GM23338 (cell line): ENCODE measurements around the gene CASK. TPM values are rescaled to one million over a fixed set of nuclear protein-coding genes. Genes with fewer than 3 reads are reported as not detected.

Source experiments
- ATAC-seq: fragments of 200-7000 bp; cut with Tn5 transposase; 3 replicates; pipeline ENCODE4 v1.9.1; 2020
- DNase-seq: peaks from one replicate; pipeline ENCODE4 v3.0.0-alpha.2; 2015; ENCODE audit warnings: low spot score
- H2AFZ ChIP-seq: fragments of 200-600 bp; sonication (generic); 2 replicates; pipeline ENCODE4 v1.8.0; 2016; ENCODE audit warnings: antibody characterized with exemption, mild to moderate bottlenecking, moderate library complexity
- H3F3A ChIP-seq: fragments of 200-600 bp; sonication (generic); replicated peaks from 2 replicates; pipeline ENCODE4 v1.8.0; 2017; ENCODE audit warnings: antibody characterized with exemption, mixed run types, low read depth
- H3K27ac ChIP-seq: fragments of 200-600 bp; sonication (generic); 2 replicates; pipeline ENCODE4 v1.6.1; 2016; ENCODE audit warnings: low read depth
- H3K27me3 ChIP-seq: fragments of 200-600 bp; sonication (generic); 2 replicates; pipeline ENCODE4 v1.8.0; 2016; ENCODE audit warnings: mild to moderate bottlenecking, mixed run types, moderate library complexity; ENCODE audit not compliant: insufficient read depth
- H3K36me3 ChIP-seq: fragments of 200-600 bp; sonication (generic); 2 replicates; pipeline ENCODE4 v1.8.0; 2016; ENCODE audit warnings: mild to moderate bottlenecking; ENCODE audit not compliant: insufficient read depth
- H3K4me1 ChIP-seq: fragments of 200-600 bp; sonication (generic); 2 replicates; pipeline ENCODE4 v1.8.0; 2016; ENCODE audit warnings: mild to moderate bottlenecking, moderate library complexity; ENCODE audit not compliant: insufficient read depth
- H3K4me2 ChIP-seq: fragments of 200-600 bp; sonication (generic); 2 replicates; pipeline ENCODE4 v1.7.1; 2017; ENCODE audit warnings: mixed run types
- H3K4me3 ChIP-seq: fragments of 200-600 bp; sonication (generic); 2 replicates; pipeline ENCODE4 v1.6.1; 2016; ENCODE audit warnings: mixed run types
- H3K79me2 ChIP-seq: fragments of 200-600 bp; sonication (generic); replicated peaks from 2 replicates; pipeline ENCODE4 v1.8.0; 2017; ENCODE audit warnings: mild to moderate bottlenecking; ENCODE audit not compliant: insufficient read depth
- H3K9me2 ChIP-seq: fragments of 200-600 bp; sonication (generic); 2 replicates; pipeline ENCODE4 v1.8.0; 2017; ENCODE audit not compliant: insufficient read depth
- H4K20me1 ChIP-seq: fragments of 200-600 bp; sonication (generic); replicated peaks from 2 replicates; pipeline ENCODE4 v1.8.0; 2017; ENCODE audit warnings: mild to moderate bottlenecking; ENCODE audit not compliant: insufficient read depth
- H3K27ac Mint-ChIP-seq: 2 replicates; pipeline ENCODE4 v1.8.0; 2020; ENCODE audit warnings: inconsistent platforms, mild to moderate bottlenecking, moderate library complexity, mixed read lengths
- H3K27me3 Mint-ChIP-seq: 3 replicates; pipeline ENCODE4 v1.8.0; 2022; ENCODE audit warnings: low read depth, mild to moderate bottlenecking, moderate library complexity, mixed read lengths, inconsistent platforms; ENCODE audit not compliant: insufficient read depth, poor library complexity
- H3K36me3 Mint-ChIP-seq: 3 replicates; pipeline ENCODE4 v1.8.0; 2021; ENCODE audit warnings: low read depth, mild to moderate bottlenecking, inconsistent platforms, moderate library complexity, mixed read lengths
- H3K4me1 Mint-ChIP-seq: 3 replicates; pipeline ENCODE4 v1.8.0; 2020; ENCODE audit warnings: mild to moderate bottlenecking, inconsistent platforms, mixed read lengths
- H3K4me3 Mint-ChIP-seq: 3 replicates; pipeline ENCODE4 v1.8.0; 2021; ENCODE audit warnings: moderate library complexity, mild to moderate bottlenecking, inconsistent platforms, mixed read lengths
- H3K9me3 Mint-ChIP-seq: 3 replicates; pipeline ENCODE4 v1.8.0; 2020; ENCODE audit warnings: moderate library complexity, mild to moderate bottlenecking, inconsistent platforms, mixed read lengths
- CREB1 ChIP-seq: fragments of 250-450 bp; sonication (Bioruptor Pico); IDR thresholded peaks from 2 replicates; pipeline ENCODE4 v1.5.0; 2020; ENCODE audit warnings: low read depth, mild to moderate bottlenecking, moderate library complexity
- EZH2 ChIP-seq: fragments of 200-600 bp; sonication (generic); IDR thresholded peaks from one replicate; pipeline ENCODE4 v1.8.0; 2017; ENCODE audit warnings: antibody characterized with exemption, mild to moderate bottlenecking, low read depth; ENCODE audit not compliant: unreplicated experiment
- EZH2phosphoT487 ChIP-seq: fragments of 200-600 bp; sonication (generic); IDR thresholded peaks from one replicate; pipeline ENCODE4 v1.8.1; 2018; ENCODE audit warnings: antibody characterized with exemption; ENCODE audit not compliant: unreplicated experiment
- JUNB ChIP-seq: IDR thresholded peaks from one replicate; pipeline ENCODE4 v1.6.1; 2016; ENCODE audit warnings: antibody characterized with exemption; ENCODE audit not compliant: unreplicated experiment
- NANOG ChIP-seq: IDR thresholded peaks from 2 replicates; pipeline ENCODE4 v1.6.1; 2016; ENCODE audit warnings: antibody characterized with exemption, borderline replicate concordance
- POLR2AphosphoS5 ChIP-seq: IDR thresholded peaks from 2 replicates; pipeline ENCODE4 v1.6.1; 2016; ENCODE audit warnings: antibody characterized with exemption, low read depth
- STAT1 ChIP-seq: IDR thresholded peaks from one replicate; pipeline ENCODE4 v1.6.1; 2016; ENCODE audit warnings: antibody characterized with exemption; ENCODE audit not compliant: unreplicated experiment
- ZNF114 ChIP-seq: fragments of 250-450 bp; sonication (Bioruptor Pico); IDR thresholded peaks from 2 replicates; pipeline ENCODE4 v1.5.0; 2020; ENCODE audit warnings: mild to moderate bottlenecking, moderate library complexity
- ZNF331 ChIP-seq: fragments of 250-450 bp; sonication (Bioruptor Pico); IDR thresholded peaks from 2 replicates; pipeline ENCODE4 v1.5.0; 2020; ENCODE audit warnings: low read depth, mild to moderate bottlenecking, moderate library complexity
- polyA plus RNA-seq: library from polyadenylated mRNA; unstranded; fragments of >200 nt; fragmentation: Nextera tagmentation; extraction: Ambion mirVana; gene quantifications from 2 replicates; pipeline ENCODE4 v1.2.1, GENCODE V29; 2016
- total RNA-seq: library from RNA; depleted of rRNA; stranded (reverse); fragments of >200 nt; shearing (Covaris generic); gene quantifications from 2 replicates; pipeline ENCODE4 v1.2.3, GENCODE V29; 2014
- TF ChIP-seq, protein P1 (sequence below): IDR thresholded peaks from 2 replicates; pipeline ENCODE4 v1.6.1; 2016; ENCODE audit warnings: antibody characterized with exemption
- TF ChIP-seq, protein P2 (sequence below): IDR thresholded peaks from one replicate; pipeline ENCODE4 v1.6.1; 2018; ENCODE audit warnings: antibody characterized with exemption; ENCODE audit not compliant: unreplicated experiment
- TF ChIP-seq, protein P3 (sequence below), 2 experiments: fragments of 200-600 bp in 1 of 2; sonication (generic) in 1 of 2; conservative IDR thresholded peaks; 2 replicates each; pipeline versions ENCODE4 v1.5.1 to v1.6.1; 2016 to 2017; ENCODE audit warnings: antibody characterized with exemption in 2 of 2, low read depth in 2 of 2, mild to moderate bottlenecking in 2 of 2, moderate library complexity in 1 of 2
- TF ChIP-seq, protein P4 (sequence below): fragments of 250-450 bp; sonication (Bioruptor Pico); IDR thresholded peaks from 2 replicates; pipeline ENCODE4 v1.5.0; 2020; ENCODE audit warnings: mild to moderate bottlenecking, moderate library complexity

Gene CASK
- total and polyA plus RNA-seq, 2 experiments from 2014 or later = 15.3 to 44.4 TPM

DNA sequence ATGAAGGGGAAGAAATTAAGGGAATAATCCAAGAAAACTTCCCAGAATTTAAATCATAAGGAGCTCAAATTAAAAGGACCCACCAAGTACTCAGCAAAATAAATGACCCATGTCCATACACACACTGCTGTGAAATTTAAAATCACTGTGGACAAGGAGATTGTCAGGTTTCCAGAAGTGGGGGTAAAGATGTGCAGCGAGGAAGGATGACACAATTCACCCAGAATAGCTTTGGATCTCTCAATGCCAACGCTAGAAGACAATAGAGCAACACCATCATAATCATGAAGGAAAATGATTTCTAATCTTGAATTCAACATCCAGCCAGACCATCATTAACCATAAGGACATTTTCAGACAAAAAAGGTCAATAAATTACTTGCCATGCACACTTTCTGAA, 65.7 kb downstream of the CASK start:
- Histone ChIP-seq H3K4me1 (no peaks in the 10 kb centered on the region), H2AFZ (no peak overlapping the region), H3K4me3 (no peak overlapping the region), H3K27me3 (no peaks in the 10 kb centered on the region), H3K79me2 (peaks cover 60% of the 10 kb centered on the region), H4K20me1 (no peaks in the 10 kb centered on the region), H3K36me3 (no peaks in the 10 kb centered on the region), H3K9me2 (no peaks in the 10 kb centered on the region), H3K27ac (no peak overlapping the region), H3K4me2 (no peak overlapping the region), H3F3A (no peaks in the 10 kb centered on the region)
- DNase-seq = no peak
- TF ChIP-seq EZH2 (no peak), ZNF114 (CRISPR knock-in tag) (no peak), STAT1 (no peak), POLR2AphosphoS5 (no peak), NANOG (no peak), CREB1 (CRISPR knock-in tag) (no peak), JUNB (no peak), EZH2phosphoT487 (no peak), ZNF331 (CRISPR knock-in tag) (no peak)
- TF ChIP-seq, protein P1, sequence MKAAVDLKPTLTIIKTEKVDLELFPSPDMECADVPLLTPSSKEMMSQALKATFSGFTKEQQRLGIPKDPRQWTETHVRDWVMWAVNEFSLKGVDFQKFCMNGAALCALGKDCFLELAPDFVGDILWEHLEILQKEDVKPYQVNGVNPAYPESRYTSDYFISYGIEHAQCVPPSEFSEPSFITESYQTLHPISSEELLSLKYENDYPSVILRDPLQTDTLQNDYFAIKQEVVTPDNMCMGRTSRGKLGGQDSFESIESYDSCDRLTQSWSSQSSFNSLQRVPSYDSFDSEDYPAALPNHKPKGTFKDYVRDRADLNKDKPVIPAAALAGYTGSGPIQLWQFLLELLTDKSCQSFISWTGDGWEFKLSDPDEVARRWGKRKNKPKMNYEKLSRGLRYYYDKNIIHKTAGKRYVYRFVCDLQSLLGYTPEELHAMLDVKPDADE = no peak
- TF ChIP-seq, protein P2, sequence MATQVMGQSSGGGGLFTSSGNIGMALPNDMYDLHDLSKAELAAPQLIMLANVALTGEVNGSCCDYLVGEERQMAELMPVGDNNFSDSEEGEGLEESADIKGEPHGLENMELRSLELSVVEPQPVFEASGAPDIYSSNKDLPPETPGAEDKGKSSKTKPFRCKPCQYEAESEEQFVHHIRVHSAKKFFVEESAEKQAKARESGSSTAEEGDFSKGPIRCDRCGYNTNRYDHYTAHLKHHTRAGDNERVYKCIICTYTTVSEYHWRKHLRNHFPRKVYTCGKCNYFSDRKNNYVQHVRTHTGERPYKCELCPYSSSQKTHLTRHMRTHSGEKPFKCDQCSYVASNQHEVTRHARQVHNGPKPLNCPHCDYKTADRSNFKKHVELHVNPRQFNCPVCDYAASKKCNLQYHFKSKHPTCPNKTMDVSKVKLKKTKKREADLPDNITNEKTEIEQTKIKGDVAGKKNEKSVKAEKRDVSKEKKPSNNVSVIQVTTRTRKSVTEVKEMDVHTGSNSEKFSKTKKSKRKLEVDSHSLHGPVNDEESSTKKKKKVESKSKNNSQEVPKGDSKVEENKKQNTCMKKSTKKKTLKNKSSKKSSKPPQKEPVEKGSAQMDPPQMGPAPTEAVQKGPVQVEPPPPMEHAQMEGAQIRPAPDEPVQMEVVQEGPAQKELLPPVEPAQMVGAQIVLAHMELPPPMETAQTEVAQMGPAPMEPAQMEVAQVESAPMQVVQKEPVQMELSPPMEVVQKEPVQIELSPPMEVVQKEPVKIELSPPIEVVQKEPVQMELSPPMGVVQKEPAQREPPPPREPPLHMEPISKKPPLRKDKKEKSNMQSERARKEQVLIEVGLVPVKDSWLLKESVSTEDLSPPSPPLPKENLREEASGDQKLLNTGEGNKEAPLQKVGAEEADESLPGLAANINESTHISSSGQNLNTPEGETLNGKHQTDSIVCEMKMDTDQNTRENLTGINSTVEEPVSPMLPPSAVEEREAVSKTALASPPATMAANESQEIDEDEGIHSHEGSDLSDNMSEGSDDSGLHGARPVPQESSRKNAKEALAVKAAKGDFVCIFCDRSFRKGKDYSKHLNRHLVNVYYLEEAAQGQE = no peak
- TF ChIP-seq, protein P3, sequence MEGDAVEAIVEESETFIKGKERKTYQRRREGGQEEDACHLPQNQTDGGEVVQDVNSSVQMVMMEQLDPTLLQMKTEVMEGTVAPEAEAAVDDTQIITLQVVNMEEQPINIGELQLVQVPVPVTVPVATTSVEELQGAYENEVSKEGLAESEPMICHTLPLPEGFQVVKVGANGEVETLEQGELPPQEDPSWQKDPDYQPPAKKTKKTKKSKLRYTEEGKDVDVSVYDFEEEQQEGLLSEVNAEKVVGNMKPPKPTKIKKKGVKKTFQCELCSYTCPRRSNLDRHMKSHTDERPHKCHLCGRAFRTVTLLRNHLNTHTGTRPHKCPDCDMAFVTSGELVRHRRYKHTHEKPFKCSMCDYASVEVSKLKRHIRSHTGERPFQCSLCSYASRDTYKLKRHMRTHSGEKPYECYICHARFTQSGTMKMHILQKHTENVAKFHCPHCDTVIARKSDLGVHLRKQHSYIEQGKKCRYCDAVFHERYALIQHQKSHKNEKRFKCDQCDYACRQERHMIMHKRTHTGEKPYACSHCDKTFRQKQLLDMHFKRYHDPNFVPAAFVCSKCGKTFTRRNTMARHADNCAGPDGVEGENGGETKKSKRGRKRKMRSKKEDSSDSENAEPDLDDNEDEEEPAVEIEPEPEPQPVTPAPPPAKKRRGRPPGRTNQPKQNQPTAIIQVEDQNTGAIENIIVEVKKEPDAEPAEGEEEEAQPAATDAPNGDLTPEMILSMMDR (conservative IDR thresholded peaks at IDR 0.05; ENCODE audit: low read depth in 2 of 2) = no peak
- TF ChIP-seq, protein P4, sequence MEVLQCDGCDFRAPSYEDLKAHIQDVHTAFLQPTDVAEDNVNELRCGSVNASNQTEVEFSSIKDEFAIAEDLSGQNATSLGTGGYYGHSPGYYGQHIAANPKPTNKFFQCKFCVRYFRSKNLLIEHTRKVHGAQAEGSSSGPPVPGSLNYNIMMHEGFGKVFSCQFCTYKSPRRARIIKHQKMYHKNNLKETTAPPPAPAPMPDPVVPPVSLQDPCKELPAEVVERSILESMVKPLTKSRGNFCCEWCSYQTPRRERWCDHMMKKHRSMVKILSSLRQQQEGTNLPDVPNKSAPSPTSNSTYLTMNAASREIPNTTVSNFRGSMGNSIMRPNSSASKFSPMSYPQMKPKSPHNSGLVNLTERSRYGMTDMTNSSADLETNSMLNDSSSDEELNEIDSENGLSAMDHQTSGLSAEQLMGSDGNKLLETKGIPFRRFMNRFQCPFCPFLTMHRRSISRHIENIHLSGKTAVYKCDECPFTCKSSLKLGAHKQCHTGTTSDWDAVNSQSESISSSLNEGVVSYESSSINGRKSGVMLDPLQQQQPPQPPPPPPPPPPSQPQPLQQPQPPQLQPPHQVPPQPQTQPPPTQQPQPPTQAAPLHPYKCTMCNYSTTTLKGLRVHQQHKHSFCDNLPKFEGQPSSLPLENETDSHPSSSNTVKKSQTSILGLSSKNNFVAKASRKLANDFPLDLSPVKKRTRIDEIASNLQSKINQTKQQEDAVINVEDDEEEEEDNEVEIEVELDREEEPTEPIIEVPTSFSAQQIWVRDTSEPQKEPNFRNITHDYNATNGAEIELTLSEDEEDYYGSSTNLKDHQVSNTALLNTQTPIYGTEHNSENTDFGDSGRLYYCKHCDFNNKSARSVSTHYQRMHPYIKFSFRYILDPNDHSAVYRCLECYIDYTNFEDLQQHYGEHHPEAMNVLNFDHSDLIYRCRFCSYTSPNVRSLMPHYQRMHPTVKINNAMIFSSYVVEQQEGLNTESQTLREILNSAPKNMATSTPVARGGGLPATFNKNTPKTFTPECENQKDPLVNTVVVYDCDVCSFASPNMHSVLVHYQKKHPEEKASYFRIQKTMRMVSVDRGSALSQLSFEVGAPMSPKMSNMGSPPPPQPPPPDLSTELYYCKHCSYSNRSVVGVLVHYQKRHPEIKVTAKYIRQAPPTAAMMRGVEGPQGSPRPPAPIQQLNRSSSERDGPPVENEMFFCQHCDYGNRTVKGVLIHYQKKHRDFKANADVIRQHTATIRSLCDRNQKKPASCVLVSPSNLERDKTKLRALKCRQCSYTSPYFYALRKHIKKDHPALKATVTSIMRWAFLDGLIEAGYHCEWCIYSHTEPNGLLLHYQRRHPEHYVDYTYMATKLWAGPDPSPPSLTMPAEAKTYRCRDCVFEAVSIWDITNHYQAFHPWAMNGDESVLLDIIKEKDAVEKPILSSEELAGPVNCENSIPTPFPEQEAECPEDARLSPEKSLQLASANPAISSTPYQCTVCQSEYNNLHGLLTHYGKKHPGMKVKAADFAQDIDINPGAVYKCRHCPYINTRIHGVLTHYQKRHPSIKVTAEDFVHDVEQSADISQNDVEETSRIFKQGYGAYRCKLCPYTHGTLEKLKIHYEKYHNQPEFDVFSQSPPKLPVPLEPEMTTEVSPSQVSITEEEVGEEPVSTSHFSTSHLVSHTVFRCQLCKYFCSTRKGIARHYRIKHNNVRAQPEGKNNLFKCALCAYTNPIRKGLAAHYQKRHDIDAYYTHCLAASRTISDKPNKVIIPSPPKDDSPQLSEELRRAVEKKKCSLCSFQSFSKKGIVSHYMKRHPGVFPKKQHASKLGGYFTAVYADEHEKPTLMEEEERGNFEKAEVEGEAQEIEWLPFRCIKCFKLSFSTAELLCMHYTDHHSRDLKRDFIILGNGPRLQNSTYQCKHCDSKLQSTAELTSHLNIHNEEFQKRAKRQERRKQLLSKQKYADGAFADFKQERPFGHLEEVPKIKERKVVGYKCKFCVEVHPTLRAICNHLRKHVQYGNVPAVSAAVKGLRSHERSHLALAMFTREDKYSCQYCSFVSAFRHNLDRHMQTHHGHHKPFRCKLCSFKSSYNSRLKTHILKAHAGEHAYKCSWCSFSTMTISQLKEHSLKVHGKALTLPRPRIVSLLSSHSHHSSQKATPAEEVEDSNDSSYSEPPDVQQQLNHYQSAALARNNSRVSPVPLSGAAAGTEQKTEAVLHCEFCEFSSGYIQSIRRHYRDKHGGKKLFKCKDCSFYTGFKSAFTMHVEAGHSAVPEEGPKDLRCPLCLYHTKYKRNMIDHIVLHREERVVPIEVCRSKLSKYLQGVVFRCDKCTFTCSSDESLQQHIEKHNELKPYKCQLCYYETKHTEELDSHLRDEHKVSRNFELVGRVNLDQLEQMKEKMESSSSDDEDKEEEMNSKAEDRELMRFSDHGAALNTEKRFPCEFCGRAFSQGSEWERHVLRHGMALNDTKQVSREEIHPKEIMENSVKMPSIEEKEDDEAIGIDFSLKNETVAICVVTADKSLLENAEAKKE (CRISPR knock-in tag) = no peak
- H3K4me1 Mint-ChIP-seq = peaks cover 9% of the 10 kb centered on the region
- no peak overlapping the region for H3K4me3 Mint-ChIP-seq
- H3K27me3 Mint-ChIP-seq = no peaks in the 10 kb centered on the region
- ATAC-seq = no peak
- H3K36me3 Mint-ChIP-seq = no peaks in the 10 kb centered on the region
- no peak overlapping the region for H3K27ac Mint-ChIP-seq
- no peaks in the 10 kb centered on the region for H3K9me3 Mint-ChIP-seq
